ENCODE measurements around the gene CIAO2B. TPM values are rescaled to one million over a fixed set of nuclear protein-coding genes. Genes with fewer than 3 reads are reported as not detected.
A peak's percentile ranks its signal among the peaks of the same experiment; 100 is the strongest.

The CIAO2B gene
- total RNA-seq, 2 donors from 2014 or later, result 23.2 to 102 TPM

- Histone ChIP-seq H3K4me1 (ENCODE audit: control insufficient read depth in 1 of 2, low read depth in 2 of 2) (peaks cover 30 to 56% of the 10 kb centered on the region in 2 donors), H3K27me3 (replicated peaks; ENCODE audit: insufficient read depth) (no peaks in the 10 kb centered on the region), H3K9me3 (no peaks in the 10 kb centered on the region), H3K36me3 (no peaks in the 10 kb centered on the region), H3K27ac (peak overlapping the region; percentile 43 to 72), H3K4me3 (no peak overlapping the region)
- TF ChIP-seq, protein P1, sequence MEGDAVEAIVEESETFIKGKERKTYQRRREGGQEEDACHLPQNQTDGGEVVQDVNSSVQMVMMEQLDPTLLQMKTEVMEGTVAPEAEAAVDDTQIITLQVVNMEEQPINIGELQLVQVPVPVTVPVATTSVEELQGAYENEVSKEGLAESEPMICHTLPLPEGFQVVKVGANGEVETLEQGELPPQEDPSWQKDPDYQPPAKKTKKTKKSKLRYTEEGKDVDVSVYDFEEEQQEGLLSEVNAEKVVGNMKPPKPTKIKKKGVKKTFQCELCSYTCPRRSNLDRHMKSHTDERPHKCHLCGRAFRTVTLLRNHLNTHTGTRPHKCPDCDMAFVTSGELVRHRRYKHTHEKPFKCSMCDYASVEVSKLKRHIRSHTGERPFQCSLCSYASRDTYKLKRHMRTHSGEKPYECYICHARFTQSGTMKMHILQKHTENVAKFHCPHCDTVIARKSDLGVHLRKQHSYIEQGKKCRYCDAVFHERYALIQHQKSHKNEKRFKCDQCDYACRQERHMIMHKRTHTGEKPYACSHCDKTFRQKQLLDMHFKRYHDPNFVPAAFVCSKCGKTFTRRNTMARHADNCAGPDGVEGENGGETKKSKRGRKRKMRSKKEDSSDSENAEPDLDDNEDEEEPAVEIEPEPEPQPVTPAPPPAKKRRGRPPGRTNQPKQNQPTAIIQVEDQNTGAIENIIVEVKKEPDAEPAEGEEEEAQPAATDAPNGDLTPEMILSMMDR (IDR thresholded peaks at IDR 0.05), result no peak
- DNase-seq (ENCODE audit: low spot score), result no peak
- no peak for ATAC-seq (ENCODE audit: insufficient number of reproducible peaks, low FRiP score, low read depth)
These were observed 38.2 kb downstream of the CIAO2B start for GRCh38 chr16:66895999-66896398.

- DNase-seq (ENCODE audit: low spot score) (no peak), ATAC-seq (ENCODE audit: insufficient number of reproducible peaks, low FRiP score, low read depth) (no peak)
- Histone ChIP-seq H3K36me3 (no peaks in the 10 kb centered on the region), H3K4me3 (no peak overlapping the region), H3K9me3 (no peaks in the 10 kb centered on the region), H3K4me1 (ENCODE audit: control insufficient read depth in 1 of 2, low read depth in 2 of 2) (peaks cover 26 to 52% of the 10 kb centered on the region in 2 donors), H3K27ac (peak overlapping the region in 1 of 2 donors; percentile 72), H3K27me3 (replicated peaks; ENCODE audit: insufficient read depth) (no peaks in the 10 kb centered on the region)
- TF ChIP-seq, protein P1 (IDR thresholded peaks at IDR 0.05), result no peak
These were observed 38.6 kb downstream of the CIAO2B start for GRCh38 chr16:66895689-66895979.

- no peak overlapping the region for H3K27ac ChIP-seq
- ATAC-seq (ENCODE audit: insufficient number of reproducible peaks, low FRiP score, low read depth), result peak; percentile 51
- H3K27me3 ChIP-seq (replicated peaks; ENCODE audit: insufficient read depth), result no peaks in the 10 kb centered on the region
- no peaks in the 10 kb centered on the region for H3K9me3 ChIP-seq
- no peak overlapping the region for H3K4me3 ChIP-seq
- H3K36me3 ChIP-seq, result no peaks in the 10 kb centered on the region
- no peak for DNase-seq (ENCODE audit: low spot score)
- peaks cover 21 to 47% of the 10 kb centered on the region in 2 donors for H3K4me1 ChIP-seq (ENCODE audit: control insufficient read depth in 1 of 2, low read depth in 2 of 2)
- TF ChIP-seq, protein P1 (IDR thresholded peaks at IDR 0.05), result peak; percentile 83
These were observed 39.1 kb downstream of the CIAO2B start for GRCh38 chr16:66894948-66895688.

DNA sequence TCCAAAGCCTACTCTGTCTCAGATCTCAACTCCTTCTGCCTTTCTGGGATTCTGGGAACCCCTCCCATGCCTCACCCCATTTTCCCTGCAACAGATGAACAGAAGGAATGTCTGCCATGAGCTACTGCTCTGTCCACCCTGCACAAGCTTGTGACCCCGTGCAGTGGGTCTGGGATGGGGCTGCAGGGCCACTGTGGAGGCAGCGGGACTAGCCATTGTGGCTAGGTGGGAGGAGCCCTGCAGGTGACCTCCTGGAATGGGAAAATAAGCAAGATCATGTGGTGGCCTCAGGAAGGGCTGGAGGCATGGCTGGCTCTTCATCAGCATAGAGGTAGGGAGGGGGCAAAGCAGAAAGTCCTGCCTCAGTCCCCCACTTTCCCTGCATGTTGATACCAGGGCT is 40.1 kb downstream of the CIAO2B start:
- no peak for ATAC-seq (ENCODE audit: insufficient number of reproducible peaks, low FRiP score, low read depth)
- Histone ChIP-seq H3K4me1 (ENCODE audit: control insufficient read depth in 1 of 2, low read depth in 2 of 2) (peaks cover 10 to 37% of the 10 kb centered on the region in 2 donors), H3K9me3 (no peaks in the 10 kb centered on the region), H3K27me3 (replicated peaks; ENCODE audit: insufficient read depth) (no peaks in the 10 kb centered on the region), H3K36me3 (no peaks in the 10 kb centered on the region), H3K27ac (no peak overlapping the region), H3K4me3 (no peak overlapping the region)
- DNase-seq (ENCODE audit: low spot score), result no peak
- TF ChIP-seq, protein P1 (IDR thresholded peaks at IDR 0.05), result no peak

DNA sequence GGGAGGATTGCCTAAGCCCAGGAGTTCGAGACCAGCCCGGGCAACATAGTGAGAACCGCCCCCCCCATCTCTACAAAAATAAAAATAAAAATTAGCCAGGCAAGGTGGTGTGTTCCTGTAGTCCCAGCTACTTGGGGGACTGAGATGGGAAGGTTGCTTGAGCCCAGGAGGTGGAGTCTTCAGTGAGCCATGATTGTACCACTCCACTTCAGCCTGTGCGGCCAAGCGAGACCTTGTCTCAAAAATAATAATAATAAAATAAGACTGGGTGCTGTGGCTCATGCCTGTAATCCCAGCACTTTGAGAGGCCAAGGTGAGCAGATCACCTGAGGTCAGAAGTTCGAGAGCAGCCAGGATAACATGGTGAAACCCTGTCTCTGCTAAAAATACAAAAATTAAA is 42.4 kb downstream of the CIAO2B start:
- TF ChIP-seq, protein P1 (IDR thresholded peaks at IDR 0.05), result no peak
- no peak overlapping the region for H3K4me3 ChIP-seq
- no peak for DNase-seq (ENCODE audit: low spot score)
- H3K27me3 ChIP-seq (replicated peaks; ENCODE audit: insufficient read depth), result no peaks in the 10 kb centered on the region
- H3K27ac ChIP-seq, result no peak overlapping the region
- H3K36me3 ChIP-seq, result no peaks in the 10 kb centered on the region
- peaks cover 2 to 18% of the 10 kb centered on the region in 2 donors for H3K4me1 ChIP-seq (ENCODE audit: control insufficient read depth in 1 of 2, low read depth in 2 of 2)
- no peaks in the 10 kb centered on the region for H3K9me3 ChIP-seq
- no peak for ATAC-seq (ENCODE audit: insufficient number of reproducible peaks, low FRiP score, low read depth)

Measured in thoracic aorta (tissue), 2 donors.